ENCODE results near the gene KRTAP5-6.

GRCh38 chr11:1650918-1651262, 46.1 kb upstream of the KRTAP5-6 start:
- no peak for TF ChIP-seq CTCF (conservative IDR thresholded peaks at IDR 0.05 in 1 of 2, IDR thresholded peaks at IDR 0.05 in 1 of 2; ENCODE audit: extremely low read depth in 1 of 2, insufficient read depth in 1 of 2, low read depth in 1 of 2, low read length in 2 of 2)
- TF ChIP-seq EZH2 (IDR thresholded peaks at IDR 0.05; ENCODE audit: borderline replicate concordance, low read length): no peak
